Measurements from ENCODE around the gene PRSS12. TPM values are rescaled to one million over a fixed set of nuclear protein-coding genes. Genes with fewer than 3 reads are reported as not detected.

Gene PRSS12
- total and polyA plus RNA-seq, 5 donors, result 0.02 TPM; not detected in 4

GRCh38 chr4:118389721-118390120 lies 36.9 kb upstream of the PRSS12 start:
- intact Hi-C loops (cut with DNase I), result no loop called here
- 71% methylated on average over 6 of the region's 6 CpGs for WGBS
- no peak overlapping the region for H3K27ac ChIP-seq (ENCODE audit: low read length)
- DNase-seq (no peak), ATAC-seq (no peak)
- no peak overlapping the region for H3K4me3 ChIP-seq (ENCODE audit: low read length)
- H3K27me3 ChIP-seq (ENCODE audit: control insufficient read depth, insufficient read depth), result no peaks in the 10 kb centered on the region
- H3K4me1 ChIP-seq (ENCODE audit: control insufficient read depth, insufficient read depth, low read length), result no peaks in the 10 kb centered on the region
- no peaks in the 10 kb centered on the region for H3K9me3 ChIP-seq (ENCODE audit: control insufficient read depth, low read length)

DNA sequence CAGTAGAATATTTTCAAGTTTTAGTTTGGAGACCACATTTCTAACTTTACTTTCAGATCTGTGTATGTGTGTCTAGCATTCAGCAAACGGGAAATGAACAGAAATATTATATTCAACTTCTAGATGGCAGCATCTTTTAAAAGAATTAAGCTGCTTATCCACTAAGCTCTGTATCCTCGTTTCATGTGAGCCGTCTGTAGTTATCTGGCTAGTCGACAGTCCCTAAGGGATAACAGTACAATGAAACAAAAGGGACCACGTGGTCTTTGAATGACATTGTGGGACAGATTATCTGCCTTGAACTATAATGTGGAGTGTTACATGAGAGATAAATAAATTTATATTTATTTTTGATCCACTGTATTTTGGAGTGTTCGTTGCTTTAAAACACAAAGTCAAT lies 35.8 kb upstream of the PRSS12 start:
- ATAC-seq (no peak), DNase-seq (no peak)
- H3K9me3 ChIP-seq (ENCODE audit: control insufficient read depth, low read length), result no peaks in the 10 kb centered on the region
- H3K27ac ChIP-seq (ENCODE audit: low read length), result no peak overlapping the region
- H3K4me1 ChIP-seq (ENCODE audit: control insufficient read depth, insufficient read depth, low read length), result no peaks in the 10 kb centered on the region
- intact Hi-C loops (cut with DNase I), result no loop called here
- H3K27me3 ChIP-seq (ENCODE audit: control insufficient read depth, insufficient read depth), result no peaks in the 10 kb centered on the region
- WGBS, result 32% methylated on average over 6 of the region's 6 CpGs
- H3K4me3 ChIP-seq (ENCODE audit: low read length), result no peak overlapping the region

GRCh38 chr4:118381902-118382301 lies 29.1 kb upstream of the PRSS12 start:
- intact Hi-C loops (cut with DNase I), result no loop called here
- Histone ChIP-seq H3K4me1 (ENCODE audit: control insufficient read depth, insufficient read depth, low read length) (no peaks in the 10 kb centered on the region), H3K4me3 (ENCODE audit: low read length) (no peak overlapping the region), H3K9me3 (ENCODE audit: control insufficient read depth, low read length) (no peaks in the 10 kb centered on the region), H3K27ac (ENCODE audit: low read length) (no peak overlapping the region), H3K27me3 (ENCODE audit: control insufficient read depth, insufficient read depth) (no peaks in the 10 kb centered on the region)
- WGBS, result 77% methylated on average over 3 of the region's 3 CpGs
- ATAC-seq, result no peak
- DNase-seq, result no peak

DNA sequence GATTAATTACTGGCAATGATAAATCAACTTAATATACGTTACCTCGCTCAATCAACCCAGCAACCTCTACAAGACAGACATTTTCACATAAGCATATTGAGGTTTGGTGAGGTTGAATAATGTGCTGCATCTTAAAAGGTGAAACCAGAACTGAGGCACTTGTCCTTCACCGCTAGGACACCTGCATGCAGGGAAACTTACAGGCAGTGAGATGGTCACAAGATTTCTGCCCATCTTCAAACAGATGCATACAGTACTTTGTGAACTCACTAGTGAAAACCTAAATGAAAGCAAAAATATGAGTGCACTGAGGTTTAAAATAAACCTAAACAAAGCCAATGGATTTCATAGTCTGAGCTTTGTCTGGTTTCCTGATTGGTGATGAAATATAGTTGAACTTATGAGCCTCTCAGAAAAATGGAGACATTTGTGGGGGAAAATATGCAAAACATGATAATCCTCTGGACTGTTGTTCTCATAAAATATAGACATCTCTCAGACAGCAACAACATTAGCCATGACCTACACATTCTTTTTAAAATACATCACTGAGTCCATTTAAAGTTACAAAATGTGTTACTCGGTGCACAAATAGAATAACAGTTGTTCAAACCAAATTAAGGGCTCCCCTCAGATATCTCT lies 20.9 kb upstream of the PRSS12 start:
- Histone ChIP-seq H3K4me1 (ENCODE audit: control insufficient read depth, insufficient read depth, low read length) (no peaks in the 10 kb centered on the region), H3K9me3 (ENCODE audit: control insufficient read depth, low read length) (no peaks in the 10 kb centered on the region), H3K27me3 (ENCODE audit: control insufficient read depth, insufficient read depth) (no peaks in the 10 kb centered on the region), H3K4me3 (ENCODE audit: low read length) (no peak overlapping the region), H3K27ac (ENCODE audit: low read length) (no peak overlapping the region)
- ATAC-seq, result no peak
- DNase-seq, result no peak
- intact Hi-C loops (cut with DNase I), result no loop called here
- WGBS, result 75% methylated on average over 4 of the region's 4 CpGs

- Histone ChIP-seq H3K4me1 (ENCODE audit: control insufficient read depth, insufficient read depth, low read length) (no peaks in the 10 kb centered on the region), H3K27me3 (ENCODE audit: control insufficient read depth, insufficient read depth) (no peaks in the 10 kb centered on the region), H3K4me3 (ENCODE audit: low read length) (no peak overlapping the region), H3K27ac (ENCODE audit: low read length) (no peak overlapping the region), H3K9me3 (ENCODE audit: control insufficient read depth, low read length) (no peaks in the 10 kb centered on the region)
- 66% methylated on average over 4 of the region's 4 CpGs for WGBS
- intact Hi-C loops (cut with DNase I), result no loop called here
- no peak for ATAC-seq
- DNase-seq, result no peak
These were observed 19.4 kb upstream of the PRSS12 start for GRCh38 chr4:118372251-118372650.

DNA sequence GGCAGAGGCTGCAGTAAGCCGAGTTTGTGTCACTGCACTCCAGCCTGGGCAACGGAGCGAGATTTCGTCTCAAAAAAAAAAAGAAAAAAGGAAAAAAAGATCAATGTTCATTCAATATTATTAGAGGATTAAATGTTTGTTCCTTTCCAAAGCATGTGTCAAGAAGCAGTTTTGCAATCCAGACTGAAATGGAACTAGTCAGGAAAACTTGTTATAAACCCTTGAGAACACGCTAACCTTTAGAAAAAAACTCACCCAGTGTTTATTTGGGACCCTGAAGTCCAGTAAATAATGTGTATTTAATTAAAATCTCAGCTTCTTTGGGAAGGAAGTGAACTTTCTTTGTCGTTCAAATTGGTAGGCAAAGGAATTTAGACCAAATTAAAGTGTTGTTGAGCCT lies 16.4 kb upstream of the PRSS12 start:
- H3K9me3 ChIP-seq (ENCODE audit: control insufficient read depth, low read length), result no peaks in the 10 kb centered on the region
- H3K4me1 ChIP-seq (ENCODE audit: control insufficient read depth, insufficient read depth, low read length), result no peaks in the 10 kb centered on the region
- intact Hi-C loops (cut with DNase I), result no loop called here
- H3K4me3 ChIP-seq (ENCODE audit: low read length), result no peak overlapping the region
- no peak for DNase-seq
- WGBS, result 86% methylated on average over 6 of the region's 6 CpGs
- no peak for ATAC-seq
- no peak overlapping the region for H3K27ac ChIP-seq (ENCODE audit: low read length)
- no peaks in the 10 kb centered on the region for H3K27me3 ChIP-seq (ENCODE audit: control insufficient read depth, insufficient read depth)

DNA sequence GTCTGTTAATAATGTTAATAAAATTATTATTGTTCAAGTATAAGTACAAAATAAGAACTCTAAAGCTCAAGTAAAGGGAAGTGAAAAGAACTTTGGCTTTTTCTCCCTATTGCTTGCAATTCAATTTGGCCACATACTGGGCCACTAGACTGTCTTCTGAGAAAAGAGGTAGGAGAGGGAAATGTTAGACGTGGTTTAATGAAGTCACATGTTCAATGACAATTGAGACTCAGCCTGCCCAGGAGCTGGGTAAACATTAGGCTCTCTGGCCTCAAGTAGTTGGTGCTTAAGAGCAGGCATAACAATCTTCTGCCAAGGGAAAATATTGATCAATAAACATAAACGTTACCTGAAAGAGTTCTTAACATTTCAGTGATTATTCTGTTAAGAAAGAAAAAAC lies 15.1 kb upstream of the PRSS12 start:
- Histone ChIP-seq H3K4me3 (ENCODE audit: low read length) (no peak overlapping the region), H3K9me3 (ENCODE audit: control insufficient read depth, low read length) (no peaks in the 10 kb centered on the region), H3K27ac (ENCODE audit: low read length) (no peak overlapping the region), H3K4me1 (ENCODE audit: control insufficient read depth, insufficient read depth, low read length) (no peaks in the 10 kb centered on the region), H3K27me3 (ENCODE audit: control insufficient read depth, insufficient read depth) (no peaks in the 10 kb centered on the region)
- WGBS, result 60% methylated on average over 2 of the region's 2 CpGs
- ATAC-seq (no peak), DNase-seq (no peak)
- intact Hi-C loops (cut with DNase I), result no loop called here

DNA sequence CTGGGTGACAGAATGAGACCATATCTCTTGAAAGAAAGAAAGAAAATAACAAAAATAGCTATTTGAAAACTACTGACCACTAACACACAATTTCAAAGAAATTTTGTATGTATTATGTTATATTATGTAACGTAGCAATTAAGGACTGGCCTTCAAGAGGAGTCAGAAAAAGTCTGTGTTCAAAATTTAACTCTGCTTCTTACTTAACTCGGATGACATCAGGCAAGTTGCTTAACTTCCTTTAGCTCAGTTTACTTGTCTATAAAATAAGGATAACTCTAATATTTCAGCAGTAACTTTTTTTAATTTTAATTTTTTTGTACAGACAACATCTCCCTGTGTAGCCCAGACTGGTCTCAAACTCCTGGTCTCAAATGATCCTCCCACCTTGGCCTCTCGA lies 14.6 kb upstream of the PRSS12 start:
- no peaks in the 10 kb centered on the region for H3K4me1 ChIP-seq (ENCODE audit: control insufficient read depth, insufficient read depth, low read length)
- intact Hi-C loops (cut with DNase I), result no loop called here
- no peak overlapping the region for H3K27ac ChIP-seq (ENCODE audit: low read length)
- 90% methylated on average over 3 of the region's 3 CpGs for WGBS
- ATAC-seq, result no peak
- no peak for DNase-seq
- H3K27me3 ChIP-seq (ENCODE audit: control insufficient read depth, insufficient read depth), result no peaks in the 10 kb centered on the region
- no peak overlapping the region for H3K4me3 ChIP-seq (ENCODE audit: low read length)
- H3K9me3 ChIP-seq (ENCODE audit: control insufficient read depth, low read length), result no peaks in the 10 kb centered on the region

GRCh38 chr4:118363166-118363565 lies 10.4 kb upstream of the PRSS12 start:
- H3K27ac ChIP-seq (ENCODE audit: low read length), result no peak overlapping the region
- no peaks in the 10 kb centered on the region for H3K4me1 ChIP-seq (ENCODE audit: control insufficient read depth, insufficient read depth, low read length)
- DNase-seq, result no peak
- no peaks in the 10 kb centered on the region for H3K27me3 ChIP-seq (ENCODE audit: control insufficient read depth, insufficient read depth)
- no peaks in the 10 kb centered on the region for H3K9me3 ChIP-seq (ENCODE audit: control insufficient read depth, low read length)
- ATAC-seq, result no peak
- intact Hi-C loops (cut with DNase I), result no loop called here
- 66% methylated on average over 3 of the region's 3 CpGs for WGBS
- no peak overlapping the region for H3K4me3 ChIP-seq (ENCODE audit: low read length)

DNA sequence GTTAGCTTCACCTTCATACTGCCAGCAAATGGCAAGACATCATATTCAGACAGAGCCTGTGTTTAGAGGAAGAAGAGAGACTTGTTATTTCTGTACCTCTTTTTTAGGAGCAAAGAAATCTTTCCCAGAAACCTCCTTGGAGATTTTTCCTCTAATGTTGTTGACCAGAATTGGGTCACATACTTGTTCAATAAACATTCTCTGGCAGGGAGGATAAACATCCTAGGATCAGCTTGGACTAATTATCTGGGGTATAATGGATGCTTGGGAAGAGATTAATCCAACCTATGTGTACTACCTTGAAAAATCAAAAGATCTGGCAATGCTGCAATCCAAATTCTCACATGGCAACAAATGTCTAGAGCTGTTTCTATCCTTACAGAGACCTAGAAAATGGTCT lies 8.4 kb upstream of the PRSS12 start:
- H3K9me3 ChIP-seq (ENCODE audit: control insufficient read depth, low read length), result no peaks in the 10 kb centered on the region
- H3K4me1 ChIP-seq (ENCODE audit: control insufficient read depth, insufficient read depth, low read length), result no peaks in the 10 kb centered on the region
- intact Hi-C loops (cut with DNase I), result no loop called here
- DNase-seq (no peak), ATAC-seq (no peak)
- H3K27me3 ChIP-seq (ENCODE audit: control insufficient read depth, insufficient read depth), result no peaks in the 10 kb centered on the region
- no peak overlapping the region for H3K4me3 ChIP-seq (ENCODE audit: low read length)
- no peak overlapping the region for H3K27ac ChIP-seq (ENCODE audit: low read length)

DNA sequence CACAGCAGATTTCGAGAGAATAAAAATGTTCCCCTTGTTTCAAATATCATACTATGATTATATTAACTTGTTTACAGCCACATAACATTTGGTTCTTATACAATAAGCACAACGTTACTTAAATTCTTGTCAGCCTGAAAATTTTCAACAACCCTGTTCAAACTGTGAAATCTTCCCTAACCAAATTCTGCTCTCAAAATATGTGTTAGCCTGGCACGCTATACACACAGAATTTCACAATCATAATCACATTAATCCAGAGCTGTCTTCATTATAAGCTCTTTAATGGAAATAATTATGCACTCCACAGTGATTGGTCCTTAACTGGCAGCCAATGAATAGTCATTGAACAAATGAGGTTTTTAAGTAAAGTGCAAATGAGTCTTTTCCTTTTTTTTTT lies 7.3 kb upstream of the PRSS12 start:
- Histone ChIP-seq H3K9me3 (ENCODE audit: control insufficient read depth, low read length) (no peaks in the 10 kb centered on the region), H3K27ac (ENCODE audit: low read length) (no peak overlapping the region), H3K4me3 (ENCODE audit: low read length) (no peak overlapping the region), H3K4me1 (ENCODE audit: control insufficient read depth, insufficient read depth, low read length) (no peaks in the 10 kb centered on the region), H3K27me3 (ENCODE audit: control insufficient read depth, insufficient read depth) (no peaks in the 10 kb centered on the region)
- ATAC-seq, result no peak
- WGBS, result 84% methylated on average over 3 of the region's 3 CpGs
- no peak for DNase-seq
- intact Hi-C loops (cut with DNase I), result no loop called here

DNA sequence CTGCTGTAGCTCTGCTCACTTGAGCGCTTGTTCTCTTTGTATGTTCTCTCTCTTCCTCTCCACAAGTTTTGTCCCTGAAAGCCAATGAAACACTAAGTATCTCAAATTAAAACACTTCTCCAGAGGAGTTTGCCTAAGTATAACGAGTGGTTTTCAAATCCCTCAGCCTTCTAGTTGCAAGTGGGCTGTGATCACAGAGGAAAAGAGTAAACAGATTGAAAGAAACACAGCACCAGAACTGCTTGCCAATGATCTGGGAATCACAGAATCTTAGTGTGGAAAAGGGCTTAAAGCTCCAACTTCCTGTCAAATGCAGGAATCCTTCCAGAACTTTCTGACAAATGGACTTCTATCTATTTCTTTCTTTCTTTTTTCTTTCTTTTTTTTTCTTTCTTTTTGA lies 4.8 kb upstream of the PRSS12 start:
- no peaks in the 10 kb centered on the region for H3K27me3 ChIP-seq (ENCODE audit: control insufficient read depth, insufficient read depth)
- H3K4me3 ChIP-seq (ENCODE audit: low read length), result no peak overlapping the region
- H3K27ac ChIP-seq (ENCODE audit: low read length), result no peak overlapping the region
- DNase-seq, result no peak
- WGBS, result 53% methylated on average over 2 of the region's 2 CpGs
- intact Hi-C loops (cut with DNase I), result no loop called here
- no peak for ATAC-seq
- H3K4me1 ChIP-seq (ENCODE audit: control insufficient read depth, insufficient read depth, low read length), result no peaks in the 10 kb centered on the region
- no peaks in the 10 kb centered on the region for H3K9me3 ChIP-seq (ENCODE audit: control insufficient read depth, low read length)

Data from right cardiac atrium (tissue), 5 donors.